SJSA1 (cell line): ENCODE results near the gene ADCY1. TPM values are rescaled to one million over a fixed set of nuclear protein-coding genes. Genes with fewer than 3 reads are reported as not detected.

Experiments
- DNase-seq, 2 experiments: peaks; one replicate each; pipeline ENCODE4 v3.0.0-alpha.2; 2015 to 2020; ENCODE audit warnings: low spot score in 2 of 2, low read depth in 1 of 2
- H3K27ac ChIP-seq: fragments of 250-450 bp; sonication (Bioruptor Pico); 2 replicates; pipeline ENCODE4 v1.5.1; 2020; ENCODE audit warnings: mild to moderate bottlenecking, moderate library complexity
- H3K27me3 ChIP-seq: fragments of 250-450 bp; sonication (Bioruptor Pico); replicated peaks from 2 replicates; pipeline ENCODE4 v1.5.1; 2020; ENCODE audit warnings: mild to moderate bottlenecking, moderate library complexity
- H3K36me3 ChIP-seq: fragments of 250-450 bp; sonication (Bioruptor Pico); 2 replicates; pipeline ENCODE4 v1.5.1; 2020; ENCODE audit warnings: mild to moderate bottlenecking
- H3K4me1 ChIP-seq: fragments of 250-450 bp; sonication (Bioruptor Pico); replicated peaks from 2 replicates; pipeline ENCODE4 v1.6.1; 2021; ENCODE audit warnings: mild to moderate bottlenecking
- H3K4me3 ChIP-seq: fragments of 250-450 bp; sonication (Bioruptor Pico); 2 replicates; pipeline ENCODE4 v1.5.1; 2020; ENCODE audit warnings: mild to moderate bottlenecking
- H3K9me3 ChIP-seq: fragments of 250-450 bp; sonication (Bioruptor Pico); replicated peaks from 2 replicates; pipeline ENCODE4 v1.5.1; 2020; ENCODE audit warnings: mild to moderate bottlenecking
- total RNA-seq: library from RNA; depleted of rRNA; stranded (reverse); fragments of >200 nt; shearing (Covaris generic); gene quantifications from 2 replicates; pipeline ENCODE4 v1.2.3, GENCODE V29; 2014

ADCY1 gene
- total RNA-seq, 1 experiment from 2014 or later, result 0.05 TPM

- DNase-seq, result peak in 1 of 2 experiments; percentile 17
- H3K27ac ChIP-seq, result no peak overlapping the region
Measured at GRCh38 chr7:45679516-45679915, 105.3 kb downstream of the ADCY1 start.

GRCh38 chr7:45680776-45681175, 106.6 kb downstream of the ADCY1 start:
- Histone ChIP-seq H3K4me3 (no peak overlapping the region), H3K27ac (no peak overlapping the region), H3K27me3 (no peaks in the 10 kb centered on the region), H3K9me3 (no peaks in the 10 kb centered on the region), H3K4me1 (no peaks in the 10 kb centered on the region), H3K36me3 (no peaks in the 10 kb centered on the region)
- peak in 1 of 2 experiments; percentile 22 for DNase-seq

More at GRCh38 chr7:45679516-45679915, 105.3 kb downstream of the ADCY1 start:
- Histone ChIP-seq H3K9me3 (no peaks in the 10 kb centered on the region), H3K27me3 (0 out of 2 replicates have a peak, but pooled peaks cover 2% of the 10 kb centered on the region), H3K4me1 (no peaks in the 10 kb centered on the region), H3K4me3 (no peak overlapping the region), H3K36me3 (no peaks in the 10 kb centered on the region)

DNA sequence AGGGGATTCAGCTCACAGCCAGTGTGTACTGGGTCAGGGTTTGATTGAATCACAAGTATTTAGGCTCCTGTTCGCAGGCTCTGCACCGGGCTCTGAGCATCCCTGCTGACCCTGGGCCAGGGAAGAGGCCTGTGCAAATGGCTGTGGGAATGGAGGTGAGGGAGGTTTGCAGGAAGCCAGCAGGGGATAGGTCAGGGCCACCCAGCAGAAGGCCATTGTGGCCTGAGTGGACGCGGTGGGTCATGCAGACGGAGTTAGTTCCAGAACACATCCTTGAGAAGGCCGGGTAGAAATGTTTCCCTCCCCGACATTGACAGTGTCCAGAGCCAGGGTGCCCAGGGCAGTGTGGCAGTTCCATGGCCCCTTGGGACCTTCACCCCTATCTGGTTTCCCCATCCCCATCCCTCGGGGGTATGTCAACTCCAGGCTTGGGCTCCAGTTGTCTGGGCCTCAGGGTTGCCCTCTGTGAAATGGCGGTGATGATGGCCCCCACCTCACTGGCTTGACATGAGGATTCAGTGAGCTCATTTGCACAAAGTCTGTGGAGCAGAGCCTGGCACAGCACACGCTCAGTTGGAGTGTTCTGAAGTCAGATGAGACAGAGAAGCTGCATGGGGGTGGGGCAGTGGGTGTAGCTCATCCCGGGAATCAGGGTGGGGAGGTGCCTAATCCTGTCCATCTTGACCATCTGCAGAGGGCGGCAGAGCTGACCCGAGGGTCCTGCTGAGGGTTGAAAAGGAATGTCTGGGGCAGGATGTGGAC, 107.6 kb downstream of the ADCY1 start:
- H3K9me3 ChIP-seq, result no peaks in the 10 kb centered on the region
- no peaks in the 10 kb centered on the region for H3K27me3 ChIP-seq
- H3K27ac ChIP-seq, result no peak overlapping the region
- H3K36me3 ChIP-seq, result no peaks in the 10 kb centered on the region
- peak in 1 of 2 experiments; percentile 35 for DNase-seq
- no peaks in the 10 kb centered on the region for H3K4me1 ChIP-seq
- H3K4me3 ChIP-seq, result no peak overlapping the region

DNA sequence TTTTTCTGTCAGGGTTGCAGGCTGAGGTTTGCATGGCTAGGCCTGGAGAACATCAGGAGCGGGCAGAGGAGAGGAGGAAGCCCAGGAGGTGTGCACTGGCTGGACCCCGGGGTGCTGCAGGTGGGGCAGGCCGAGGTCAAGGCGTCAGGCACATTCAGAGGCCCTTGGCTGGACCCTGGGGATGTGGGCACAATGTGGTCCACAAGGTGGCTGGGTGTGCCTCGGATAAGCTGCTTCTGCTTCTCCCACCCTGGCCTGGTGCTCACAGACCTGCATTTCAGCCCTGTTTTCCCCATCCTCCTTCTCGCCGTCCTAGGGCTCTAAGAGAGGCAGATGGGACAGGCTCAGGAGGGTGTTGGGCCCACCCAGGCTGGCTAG, 108.2 kb downstream of the ADCY1 start:
- H3K27ac ChIP-seq, result no peak overlapping the region
- H3K4me3 ChIP-seq, result no peak overlapping the region
- H3K36me3 ChIP-seq, result no peaks in the 10 kb centered on the region
- no peaks in the 10 kb centered on the region for H3K9me3 ChIP-seq
- DNase-seq, result peak in 1 of 2 experiments; percentile 16
- H3K27me3 ChIP-seq, result no peaks in the 10 kb centered on the region
- H3K4me1 ChIP-seq, result no peaks in the 10 kb centered on the region

DNA sequence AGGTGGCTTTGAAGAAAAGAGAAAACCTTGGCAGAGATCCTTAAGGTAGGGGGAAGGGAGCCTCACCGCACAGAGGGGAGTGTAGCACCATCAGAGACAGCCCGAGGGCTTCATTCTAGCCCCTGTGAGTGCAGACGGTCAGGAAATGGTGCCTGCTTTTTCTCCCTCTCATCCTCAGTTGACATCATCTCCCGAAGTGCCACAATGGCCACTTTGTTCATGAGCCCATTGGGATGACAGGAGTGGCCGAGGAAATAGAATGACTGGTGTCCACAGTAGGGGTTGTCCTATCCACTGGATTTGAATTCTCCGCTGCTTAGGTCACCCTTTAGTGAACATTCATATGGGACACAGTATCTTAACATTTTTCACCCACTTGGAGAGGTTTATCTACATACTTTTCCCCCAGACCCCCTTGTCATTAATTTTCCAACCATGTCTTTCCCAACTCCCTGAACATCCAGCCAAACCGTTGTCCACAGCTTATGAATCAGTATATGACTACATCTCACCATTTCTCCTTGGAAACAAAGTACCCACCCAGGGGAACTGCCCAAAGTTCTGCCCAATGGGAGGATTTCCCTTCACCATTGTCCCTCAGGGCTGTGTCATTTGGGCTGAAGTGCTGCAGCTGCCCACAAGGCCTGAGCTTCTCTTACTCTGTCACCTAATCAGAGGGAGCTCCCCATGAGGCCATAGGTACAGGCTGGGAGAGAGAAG, 108.8 kb downstream of the ADCY1 start:
- H3K4me1 ChIP-seq, result no peaks in the 10 kb centered on the region
- H3K9me3 ChIP-seq, result no peaks in the 10 kb centered on the region
- H3K27ac ChIP-seq, result no peak overlapping the region
- no peak overlapping the region for H3K4me3 ChIP-seq
- H3K36me3 ChIP-seq, result no peaks in the 10 kb centered on the region
- no peaks in the 10 kb centered on the region for H3K27me3 ChIP-seq
- DNase-seq, result peak in 1 of 2 experiments; percentile 26

GRCh38 chr7:45683556-45684148, 109.5 kb downstream of the ADCY1 start:
- no peak overlapping the region for H3K4me3 ChIP-seq
- no peaks in the 10 kb centered on the region for H3K27me3 ChIP-seq
- no peak overlapping the region for H3K27ac ChIP-seq
- no peaks in the 10 kb centered on the region for H3K4me1 ChIP-seq
- no peaks in the 10 kb centered on the region for H3K9me3 ChIP-seq
- peak in 1 of 2 experiments; percentile 20 for DNase-seq
- no peaks in the 10 kb centered on the region for H3K36me3 ChIP-seq

- no peaks in the 10 kb centered on the region for H3K36me3 ChIP-seq
- H3K27me3 ChIP-seq, result no peaks in the 10 kb centered on the region
- no peaks in the 10 kb centered on the region for H3K9me3 ChIP-seq
- peak in 1 of 2 experiments; percentile 34 for DNase-seq
- peaks cover 12% of the 10 kb centered on the region for H3K4me1 ChIP-seq
- H3K4me3 ChIP-seq, result no peak overlapping the region
- no peak overlapping the region for H3K27ac ChIP-seq
Measured at GRCh38 chr7:45684910-45685618, 110.9 kb downstream of the ADCY1 start.

DNA sequence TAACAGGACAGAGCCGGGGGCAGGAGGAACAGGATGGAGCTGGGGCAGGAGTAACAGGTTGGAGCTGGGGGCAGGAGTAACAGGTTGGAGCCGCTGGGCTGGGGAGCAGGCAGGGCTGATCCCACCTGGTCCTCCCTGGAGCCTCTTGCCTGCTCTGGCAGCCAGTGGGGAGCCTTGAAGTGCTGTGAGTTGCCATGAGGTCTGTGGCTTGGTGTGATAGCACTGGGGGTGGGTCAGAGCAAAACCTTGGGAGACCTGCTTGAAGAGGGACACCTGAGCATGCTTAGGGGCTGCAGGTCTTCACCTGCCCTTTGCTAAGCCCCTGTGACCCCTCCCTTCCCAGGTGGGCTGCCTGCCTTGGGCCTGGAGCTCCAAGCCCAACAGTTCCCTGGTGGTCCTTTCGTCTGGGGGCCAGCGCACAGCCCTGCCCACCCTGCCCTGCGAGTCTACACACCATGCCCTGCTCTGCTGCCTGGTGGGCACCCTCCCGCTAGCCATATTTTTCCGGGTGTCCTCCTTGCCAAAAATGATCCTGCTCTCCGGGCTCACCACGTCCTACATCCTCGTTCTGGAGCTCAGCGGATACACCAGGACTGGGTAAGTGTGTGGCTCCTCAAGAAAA, 111.6 kb downstream of the ADCY1 start:
- Histone ChIP-seq H3K36me3 (no peaks in the 10 kb centered on the region), H3K27me3 (no peaks in the 10 kb centered on the region), H3K9me3 (no peaks in the 10 kb centered on the region), H3K4me1 (peaks cover 13% of the 10 kb centered on the region), H3K27ac (no peak overlapping the region), H3K4me3 (no peak overlapping the region)
- peak in 1 of 2 experiments; percentile 32 for DNase-seq

DNA sequence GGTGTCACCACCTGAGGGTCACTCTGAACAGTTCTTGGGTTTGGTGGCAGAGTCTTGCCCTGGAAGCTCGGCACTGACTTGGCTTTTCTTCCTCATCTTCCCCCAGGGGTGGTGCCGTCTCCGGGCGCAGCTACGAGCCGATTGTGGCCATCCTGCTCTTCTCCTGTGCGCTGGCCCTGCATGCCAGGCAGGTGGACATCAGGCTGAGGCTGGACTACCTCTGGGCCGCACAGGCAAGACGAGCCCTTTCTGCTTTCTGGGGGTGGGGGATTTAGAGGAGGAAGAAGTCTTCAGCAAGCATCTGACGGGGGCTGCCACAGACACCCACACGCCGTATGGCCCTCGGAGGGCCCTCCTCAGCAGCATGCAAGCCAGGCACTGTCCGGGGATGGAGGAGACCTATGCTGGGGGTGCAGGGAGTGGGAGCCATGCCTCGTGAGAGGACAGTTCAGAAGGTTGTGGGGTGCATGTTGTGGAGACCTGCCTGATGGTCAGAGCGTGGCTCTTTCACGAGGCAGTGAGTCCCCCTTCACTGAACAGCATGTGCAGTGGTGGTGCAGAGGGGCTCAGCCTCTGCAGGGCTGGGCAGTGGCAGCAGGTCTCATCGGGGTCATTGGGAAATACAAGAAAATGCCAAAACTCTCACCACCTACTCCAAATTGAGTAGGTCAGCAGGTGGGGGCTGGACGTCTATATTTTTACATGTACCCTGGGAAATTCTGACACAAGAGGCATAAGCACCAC, 112.4 kb downstream of the ADCY1 start:
- no peaks in the 10 kb centered on the region for H3K36me3 ChIP-seq
- H3K27me3 ChIP-seq, result no peaks in the 10 kb centered on the region
- no peak overlapping the region for H3K4me3 ChIP-seq
- peaks cover 13% of the 10 kb centered on the region for H3K4me1 ChIP-seq
- no peak overlapping the region for H3K27ac ChIP-seq
- no peaks in the 10 kb centered on the region for H3K9me3 ChIP-seq
- DNase-seq, result peak in 1 of 2 experiments; percentile 21

GRCh38 chr7:45687185-45687560, 113.0 kb downstream of the ADCY1 start:
- Histone ChIP-seq H3K4me1 (peaks cover 13% of the 10 kb centered on the region), H3K36me3 (no peaks in the 10 kb centered on the region), H3K9me3 (no peaks in the 10 kb centered on the region), H3K27ac (no peak overlapping the region), H3K4me3 (no peak overlapping the region), H3K27me3 (no peaks in the 10 kb centered on the region)
- peak in 1 of 2 experiments; percentile 30 for DNase-seq

- Histone ChIP-seq H3K4me3 (no peak overlapping the region), H3K27me3 (no peaks in the 10 kb centered on the region), H3K36me3 (no peaks in the 10 kb centered on the region), H3K27ac (no peak overlapping the region), H3K4me1 (peaks cover 13% of the 10 kb centered on the region), H3K9me3 (no peaks in the 10 kb centered on the region)
- peak in 1 of 2 experiments; percentile 16 for DNase-seq
Measured at GRCh38 chr7:45687721-45688120, 113.6 kb downstream of the ADCY1 start.

DNA sequence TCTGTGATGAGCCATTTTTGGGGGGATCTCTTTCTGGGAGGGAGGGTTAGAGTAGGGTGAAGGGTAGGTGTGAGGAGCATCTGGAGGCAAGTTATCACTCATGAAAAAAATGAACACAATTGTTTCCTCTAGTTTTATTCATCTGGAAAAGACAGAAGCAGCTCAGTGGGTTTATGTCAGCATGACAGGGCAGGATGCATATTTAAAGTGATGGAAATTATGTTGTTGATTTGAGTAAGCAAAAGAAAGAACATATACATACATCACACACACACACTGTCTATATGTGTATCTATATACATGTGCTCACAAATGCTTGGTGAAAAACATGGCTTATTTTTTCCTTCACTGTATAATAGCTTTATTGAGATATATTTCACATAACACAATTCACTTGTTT, 114.2 kb downstream of the ADCY1 start:
- H3K27me3 ChIP-seq, result no peaks in the 10 kb centered on the region
- no peaks in the 10 kb centered on the region for H3K36me3 ChIP-seq
- H3K4me3 ChIP-seq, result no peak overlapping the region
- no peaks in the 10 kb centered on the region for H3K9me3 ChIP-seq
- no peak for DNase-seq
- peaks cover 13% of the 10 kb centered on the region for H3K4me1 ChIP-seq
- no peak overlapping the region for H3K27ac ChIP-seq
